Measurements from ENCODE around the gene LRSAM1. TPM values are rescaled to one million over a fixed set of nuclear protein-coding genes. Genes with fewer than 3 reads are reported as not detected.

LRSAM1 gene
- polyA plus RNA-seq, 1 donor (not counting 4 experiments of a cell fraction or from before 2014, with no cell fraction given): 5.2 TPM

GRCh38 chr9:127407492-127407843 lies 43.8 kb upstream of the LRSAM1 start:
- H3K9me3 ChIP-seq (ENCODE audit: control insufficient read depth, low read depth, low read length): no peaks in the 10 kb centered on the region
- peaks cover 4% of the 10 kb centered on the region for H3K4me1 ChIP-seq (ENCODE audit: control insufficient read depth, extremely low read depth, insufficient read depth, low read length)
- H4K20me1 ChIP-seq (ENCODE audit: control insufficient read depth, extremely low read depth, insufficient read depth, low read length): no peaks in the 10 kb centered on the region
- H3K36me3 ChIP-seq (ENCODE audit: control insufficient read depth in 2 of 2, extremely low read depth in 1 of 2, insufficient read depth in 2 of 2, low read length in 2 of 2): peaks cover 12 to 16% of the 10 kb centered on the region in 2 experiments
- H3K4me2 ChIP-seq (ENCODE audit: control insufficient read depth, extremely low read depth, insufficient read depth, low read depth, low read length): no peak overlapping the region
- DNase-seq (ENCODE audit: low read depth, low spot score): no peak
- no peak for FAIRE-seq
- no peaks in the 10 kb centered on the region for H3K27me3 ChIP-seq (ENCODE audit: control insufficient read depth, extremely low read depth, insufficient read depth, low read length)
- H3K27ac ChIP-seq (ENCODE audit: control insufficient read depth, insufficient read depth, low read length): no peak overlapping the region
- H3K4me3 ChIP-seq (ENCODE audit: control insufficient read depth in 2 of 3, extremely low read depth in 1 of 3, insufficient read depth in 2 of 3, low read depth in 1 of 3, low read length in 3 of 3): no peak overlapping the region
- no peak overlapping the region for H3K9ac ChIP-seq (ENCODE audit: control insufficient read depth, extremely low read depth, insufficient read depth, low read length)
- no peaks in the 10 kb centered on the region for H3K79me2 ChIP-seq (ENCODE audit: control insufficient read depth, insufficient read depth, low read length)
- dilution Hi-C loops (cut with MboI; ENCODE audit: extremely low pct_ligation_motif_present, low sequenced_read_pairs): no loop called here
- H2AFZ ChIP-seq (ENCODE audit: control insufficient read depth, low read length): no peak overlapping the region
- TF ChIP-seq EZH2 (IDR thresholded peaks at IDR 0.05; ENCODE audit: low read length) (no peak), CTCF (optimal IDR thresholded peaks at IDR 0.05 in 1 of 3, IDR thresholded peaks at IDR 0.05 in 1 of 3, conservative IDR thresholded peaks at IDR 0.05 in 1 of 3; ENCODE audit: extremely low read depth in 1 of 3, insufficient read depth in 2 of 3, low read length in 3 of 3) (no peak)
- H3K9me1 ChIP-seq (ENCODE audit: control insufficient read depth, extremely low read depth, insufficient read depth, low read length): no peaks in the 10 kb centered on the region

GRCh38 chr9:127411122-127411521 lies 40.2 kb upstream of the LRSAM1 start:
- Histone ChIP-seq H4K20me1 (ENCODE audit: control insufficient read depth, extremely low read depth, insufficient read depth, low read length) (no peaks in the 10 kb centered on the region), H3K4me2 (ENCODE audit: control insufficient read depth, extremely low read depth, insufficient read depth, low read depth, low read length) (no peak overlapping the region), H3K36me3 (ENCODE audit: control insufficient read depth in 2 of 2, extremely low read depth in 1 of 2, insufficient read depth in 2 of 2, low read length in 2 of 2) (peaks cover 3 to 6% of the 10 kb centered on the region in 2 experiments), H2AFZ (ENCODE audit: control insufficient read depth, low read length) (no peak overlapping the region), H3K4me3 (ENCODE audit: control insufficient read depth in 2 of 3, extremely low read depth in 1 of 3, insufficient read depth in 2 of 3, low read depth in 1 of 3, low read length in 3 of 3) (no peak overlapping the region), H3K79me2 (ENCODE audit: control insufficient read depth, insufficient read depth, low read length) (no peaks in the 10 kb centered on the region), H3K9me1 (ENCODE audit: control insufficient read depth, extremely low read depth, insufficient read depth, low read length) (no peaks in the 10 kb centered on the region), H3K9me3 (ENCODE audit: control insufficient read depth, low read depth, low read length) (no peaks in the 10 kb centered on the region), H3K4me1 (ENCODE audit: control insufficient read depth, extremely low read depth, insufficient read depth, low read length) (peaks cover 4% of the 10 kb centered on the region), H3K9ac (ENCODE audit: control insufficient read depth, extremely low read depth, insufficient read depth, low read length) (no peak overlapping the region), H3K27me3 (ENCODE audit: control insufficient read depth, extremely low read depth, insufficient read depth, low read length) (no peaks in the 10 kb centered on the region), H3K27ac (ENCODE audit: control insufficient read depth, insufficient read depth, low read length) (no peak overlapping the region)
- no peak for TF ChIP-seq CTCF (optimal IDR thresholded peaks at IDR 0.05 in 1 of 3, IDR thresholded peaks at IDR 0.05 in 1 of 3, conservative IDR thresholded peaks at IDR 0.05 in 1 of 3; ENCODE audit: extremely low read depth in 1 of 3, insufficient read depth in 2 of 3, low read length in 3 of 3)
- no peak for TF ChIP-seq EZH2 (IDR thresholded peaks at IDR 0.05; ENCODE audit: low read length)
- dilution Hi-C loops (cut with MboI; ENCODE audit: extremely low pct_ligation_motif_present, low sequenced_read_pairs): no loop called here
- FAIRE-seq: no peak
- DNase-seq (ENCODE audit: low read depth, low spot score): no peak
